PFSK-1 (cell line): Measurements from ENCODE around the gene PRR7.

Source experiments
- FOXP2 ChIP-seq: optimal IDR thresholded peaks from 2 replicates; pipeline ENCODE3; 2011; ENCODE audit warnings: borderline replicate concordance, control low read depth, inconsistent platforms; ENCODE audit not compliant: insufficient read depth; ENCODE audit errors: extremely low read length, extremely low read depth
- POLR2AphosphoS5 ChIP-seq: IDR thresholded peaks from 2 replicates; pipeline ENCODE4 v1.6.1; 2012; ENCODE audit warnings: low read depth, mild to moderate bottlenecking, control low read depth, low read length, moderate library complexity
- SIN3A ChIP-seq: IDR thresholded peaks from 2 replicates; pipeline ENCODE4 v1.6.1; 2012; ENCODE audit warnings: mild to moderate bottlenecking, low read length, moderate library complexity, borderline replicate concordance; ENCODE audit not compliant: insufficient read depth
- TF ChIP-seq, protein P1 (sequence below), 2 experiments: IDR thresholded peaks; 2 replicates each; pipeline versions ENCODE4 v1.6.1 to v1.8.0; 2011 to 2012; ENCODE audit warnings: low read depth in 2 of 2, low read length in 2 of 2, control low read depth in 1 of 2, inconsistent platforms in 1 of 2, mild to moderate bottlenecking in 1 of 2, moderate library complexity in 1 of 2; ENCODE audit not compliant: insufficient read depth in 1 of 2

DNA sequence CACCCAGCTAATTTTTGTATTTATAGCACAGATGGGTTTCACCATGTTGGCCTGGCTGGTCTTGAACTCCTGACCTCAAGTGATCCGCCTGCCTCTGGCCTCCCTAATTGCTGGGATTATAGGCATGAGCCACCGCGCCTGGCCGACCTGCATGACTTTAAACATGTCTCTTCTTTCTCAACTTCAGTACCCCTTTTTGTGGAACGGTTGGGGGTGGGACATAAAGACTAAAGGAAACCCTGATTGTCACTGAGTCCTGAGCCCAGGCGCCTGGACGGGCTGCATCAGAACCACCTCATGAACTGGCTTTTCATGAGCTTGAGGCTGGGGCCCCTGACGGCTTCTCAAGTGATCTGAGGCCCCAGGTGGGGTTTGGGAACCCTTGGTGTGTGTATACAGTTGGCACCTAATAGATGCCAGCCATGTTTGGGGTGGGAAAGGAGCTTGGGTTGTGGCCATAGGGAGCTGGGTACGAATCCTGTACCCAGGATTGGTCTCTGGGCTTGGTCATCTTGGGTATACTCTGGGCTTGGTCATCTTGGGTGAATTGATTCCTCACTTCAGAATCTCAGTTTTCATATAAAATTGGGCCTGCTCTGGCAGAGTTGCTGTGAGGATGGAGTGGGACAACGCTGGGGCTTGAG is 17.9 kb upstream of the PRR7 start:
- TF ChIP-seq POLR2AphosphoS5 (no peak), FOXP2 (no peak), SIN3A (no peak)
- TF ChIP-seq, protein P1, sequence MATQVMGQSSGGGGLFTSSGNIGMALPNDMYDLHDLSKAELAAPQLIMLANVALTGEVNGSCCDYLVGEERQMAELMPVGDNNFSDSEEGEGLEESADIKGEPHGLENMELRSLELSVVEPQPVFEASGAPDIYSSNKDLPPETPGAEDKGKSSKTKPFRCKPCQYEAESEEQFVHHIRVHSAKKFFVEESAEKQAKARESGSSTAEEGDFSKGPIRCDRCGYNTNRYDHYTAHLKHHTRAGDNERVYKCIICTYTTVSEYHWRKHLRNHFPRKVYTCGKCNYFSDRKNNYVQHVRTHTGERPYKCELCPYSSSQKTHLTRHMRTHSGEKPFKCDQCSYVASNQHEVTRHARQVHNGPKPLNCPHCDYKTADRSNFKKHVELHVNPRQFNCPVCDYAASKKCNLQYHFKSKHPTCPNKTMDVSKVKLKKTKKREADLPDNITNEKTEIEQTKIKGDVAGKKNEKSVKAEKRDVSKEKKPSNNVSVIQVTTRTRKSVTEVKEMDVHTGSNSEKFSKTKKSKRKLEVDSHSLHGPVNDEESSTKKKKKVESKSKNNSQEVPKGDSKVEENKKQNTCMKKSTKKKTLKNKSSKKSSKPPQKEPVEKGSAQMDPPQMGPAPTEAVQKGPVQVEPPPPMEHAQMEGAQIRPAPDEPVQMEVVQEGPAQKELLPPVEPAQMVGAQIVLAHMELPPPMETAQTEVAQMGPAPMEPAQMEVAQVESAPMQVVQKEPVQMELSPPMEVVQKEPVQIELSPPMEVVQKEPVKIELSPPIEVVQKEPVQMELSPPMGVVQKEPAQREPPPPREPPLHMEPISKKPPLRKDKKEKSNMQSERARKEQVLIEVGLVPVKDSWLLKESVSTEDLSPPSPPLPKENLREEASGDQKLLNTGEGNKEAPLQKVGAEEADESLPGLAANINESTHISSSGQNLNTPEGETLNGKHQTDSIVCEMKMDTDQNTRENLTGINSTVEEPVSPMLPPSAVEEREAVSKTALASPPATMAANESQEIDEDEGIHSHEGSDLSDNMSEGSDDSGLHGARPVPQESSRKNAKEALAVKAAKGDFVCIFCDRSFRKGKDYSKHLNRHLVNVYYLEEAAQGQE (IDR thresholded peaks at IDR 0.05; ENCODE audit: insufficient read depth in 1 of 2, low read depth in 2 of 2, low read length in 2 of 2): no peak
